ENCODE results near the gene PDSS2.
"Not testable (repeated sequence)": the region's sequence is repeated elsewhere in the genome, so short reads cannot be mapped to it uniquely, and the experiment has no call there.

Gene PDSS2

DNA sequence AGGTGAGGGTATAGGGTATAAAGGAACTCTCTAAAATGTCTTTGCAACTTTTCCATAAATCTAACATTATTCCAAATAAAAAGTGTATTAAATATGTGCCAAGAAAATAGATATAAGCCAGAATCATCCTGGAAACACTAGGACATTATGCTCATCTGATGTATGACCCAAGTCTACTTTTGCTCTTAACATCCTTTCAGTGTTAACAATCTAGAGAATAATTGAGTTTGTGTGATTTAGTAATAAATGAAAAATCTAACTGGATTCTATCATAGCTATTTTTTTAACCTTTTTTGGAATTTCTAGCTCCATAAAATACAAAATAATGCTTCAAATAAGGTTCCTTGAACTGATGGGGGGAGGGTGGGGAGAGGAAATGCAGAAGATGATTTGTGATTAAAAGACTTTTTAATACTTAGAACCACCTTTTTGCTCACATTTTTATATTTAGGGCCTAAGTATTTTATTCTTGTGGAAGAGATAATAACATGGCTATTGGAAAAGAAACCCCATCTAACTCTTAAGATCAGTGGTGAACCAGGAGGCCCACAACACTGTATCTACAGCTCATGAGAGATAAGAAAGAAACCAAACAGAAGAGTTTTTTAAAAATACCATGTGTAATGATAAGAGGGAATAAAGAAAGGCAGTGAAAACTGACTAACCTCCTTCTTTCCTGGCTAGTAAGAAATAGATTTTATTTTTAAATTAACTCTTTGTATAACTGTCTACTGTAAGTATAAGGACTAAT is 68.5 kb downstream of the PDSS2 start:
- Histone ChIP-seq H3K9me3 (ENCODE audit: insufficient read depth, low read depth, low read length) (peaks cover 24% of the 10 kb centered on the region; the same call in 1 of the 2 replicates), H3K9ac (ENCODE audit: low read depth, low read length) (no peak overlapping the region), H3K27ac (ENCODE audit: low read depth, low read length) (no peak overlapping the region), H3K4me3 (ENCODE audit: low read length) (no peak overlapping the region), H3K4me1 (ENCODE audit: insufficient read depth, low read length) (no peaks in the 10 kb centered on the region), H3K27me3 (ENCODE audit: insufficient read depth, low read length) (no peaks in the 10 kb centered on the region), H3K36me3 (ENCODE audit: insufficient read depth, low read length) (0 out of 2 replicates have a peak, but pooled peaks cover 5% of the 10 kb centered on the region)

DNA sequence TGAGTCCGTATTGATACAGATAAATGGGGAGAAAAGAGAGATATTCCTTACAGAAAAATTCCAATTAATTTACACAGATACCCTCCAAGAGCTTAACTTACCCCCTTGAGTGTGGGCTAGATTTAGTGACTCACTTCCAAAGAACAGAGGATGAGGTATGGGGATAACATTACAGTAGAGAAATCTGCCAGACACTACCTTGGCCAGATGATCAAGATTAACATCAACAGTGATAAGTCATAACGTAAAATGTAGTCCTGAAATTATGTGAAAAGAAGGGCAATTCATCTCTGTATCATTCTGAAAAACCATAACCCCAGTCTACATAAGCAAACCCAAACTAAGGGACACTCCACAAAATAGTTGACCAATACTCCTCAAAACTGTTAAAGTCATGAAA is 69.3 kb downstream of the PDSS2 start:
- Histone ChIP-seq H3K27me3 (ENCODE audit: insufficient read depth, low read length) (no peaks in the 10 kb centered on the region), H3K4me3 (ENCODE audit: low read length) (no peak overlapping the region), H3K36me3 (ENCODE audit: insufficient read depth, low read length) (0 out of 2 replicates have a peak, but pooled peaks cover 5% of the 10 kb centered on the region), H3K4me1 (ENCODE audit: insufficient read depth, low read length) (no peaks in the 10 kb centered on the region), H3K27ac (ENCODE audit: low read depth, low read length) (no peak overlapping the region), H3K9ac (ENCODE audit: low read depth, low read length) (no peak overlapping the region), H3K9me3 (ENCODE audit: insufficient read depth, low read depth, low read length) (peaks cover 18% of the 10 kb centered on the region; the same call in 1 of the 2 replicates)
- WGBS = no CpG with 5 or more reads among the region's 2 CpGs

GRCh38 chr6:107386904-107387303 is 72.5 kb downstream of the PDSS2 start:
- no peak overlapping the region for H3K4me3 ChIP-seq (ENCODE audit: low read length)
- WGBS = 93% methylated on average over 2 of the region's 2 CpGs
- no peaks in the 10 kb centered on the region for H3K27me3 ChIP-seq (ENCODE audit: insufficient read depth, low read length)
- H3K4me1 ChIP-seq (ENCODE audit: insufficient read depth, low read length) = no peaks in the 10 kb centered on the region
- H3K27ac ChIP-seq (ENCODE audit: low read depth, low read length) = no peak overlapping the region
- H3K9ac ChIP-seq (ENCODE audit: low read depth, low read length) = no peak overlapping the region
- no peaks in the 10 kb centered on the region for H3K9me3 ChIP-seq (ENCODE audit: insufficient read depth, low read depth, low read length)
- H3K36me3 ChIP-seq (ENCODE audit: insufficient read depth, low read length) = no peaks in the 10 kb centered on the region

DNA sequence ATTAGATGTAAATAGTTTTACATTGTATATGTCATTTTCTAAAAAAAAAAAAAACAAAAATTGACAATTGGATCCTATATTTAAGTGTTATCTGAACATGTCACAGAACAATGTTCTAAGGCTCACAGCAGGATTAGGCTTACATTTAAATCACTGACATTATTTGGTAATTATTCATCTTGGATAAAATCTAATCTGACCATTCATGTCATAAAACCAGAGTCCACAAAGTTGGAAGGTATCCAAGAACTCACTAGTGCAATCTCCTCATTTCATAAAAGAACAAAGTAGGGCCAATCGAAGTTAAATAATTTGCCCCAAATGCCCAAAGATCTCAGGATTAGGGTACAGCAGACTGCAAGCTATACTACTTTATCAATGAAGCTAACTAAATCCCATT is 73.0 kb downstream of the PDSS2 start:
- no peaks in the 10 kb centered on the region for H3K9me3 ChIP-seq (ENCODE audit: insufficient read depth, low read depth, low read length)
- H3K4me3 ChIP-seq (ENCODE audit: low read length) = no peak overlapping the region
- H3K27ac ChIP-seq (ENCODE audit: low read depth, low read length) = no peak overlapping the region
- H3K9ac ChIP-seq (ENCODE audit: low read depth, low read length) = no peak overlapping the region
- WGBS = 90% methylated on average over 1 of the region's 1 CpG
- H3K4me1 ChIP-seq (ENCODE audit: insufficient read depth, low read length) = no peaks in the 10 kb centered on the region
- H3K27me3 ChIP-seq (ENCODE audit: insufficient read depth, low read length) = no peaks in the 10 kb centered on the region
- H3K36me3 ChIP-seq (ENCODE audit: insufficient read depth, low read length) = no peaks in the 10 kb centered on the region

GRCh38 chr6:107383705-107384104 is 75.7 kb downstream of the PDSS2 start:
- Histone ChIP-seq H3K27me3 (ENCODE audit: insufficient read depth, low read length) (no peaks in the 10 kb centered on the region), H3K27ac (ENCODE audit: low read depth, low read length) (no peak overlapping the region), H3K4me1 (ENCODE audit: insufficient read depth, low read length) (no peaks in the 10 kb centered on the region), H3K9ac (ENCODE audit: low read depth, low read length) (no peak overlapping the region), H3K9me3 (ENCODE audit: insufficient read depth, low read depth, low read length) (peaks cover 5% of the 10 kb centered on the region; the same call in 1 of the 2 replicates), H3K36me3 (ENCODE audit: insufficient read depth, low read length) (no peaks in the 10 kb centered on the region), H3K4me3 (ENCODE audit: low read length) (no peak overlapping the region)

DNA sequence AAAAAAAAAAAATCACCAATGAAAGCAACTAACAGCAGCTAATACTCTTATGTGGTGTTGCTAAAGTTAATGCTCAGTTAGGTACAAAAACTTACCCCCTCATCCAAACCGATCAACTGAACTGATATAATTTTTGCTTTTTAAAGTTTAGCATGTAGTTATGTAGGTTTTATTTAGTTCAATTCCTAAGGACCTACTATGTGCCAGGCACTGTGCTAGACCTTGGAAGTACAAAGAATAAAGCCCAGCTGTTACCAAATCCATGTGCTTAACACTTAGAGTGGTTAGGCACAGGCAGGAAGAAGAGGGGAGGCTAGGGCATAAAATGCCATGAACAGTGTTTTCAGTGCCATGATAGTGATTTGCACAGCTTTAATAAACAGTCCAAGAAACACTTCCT is 85.1 kb downstream of the PDSS2 start:
- Histone ChIP-seq H3K36me3 (ENCODE audit: insufficient read depth, low read length) (no peaks in the 10 kb centered on the region), H3K9ac (ENCODE audit: low read depth, low read length) (no peak overlapping the region), H3K27ac (ENCODE audit: low read depth, low read length) (no peak overlapping the region), H3K4me1 (ENCODE audit: insufficient read depth, low read length) (no peaks in the 10 kb centered on the region), H3K27me3 (ENCODE audit: insufficient read depth, low read length) (no peaks in the 10 kb centered on the region), H3K4me3 (ENCODE audit: low read length) (no peak overlapping the region), H3K9me3 (ENCODE audit: insufficient read depth, low read depth, low read length) (peaks cover 9% of the 10 kb centered on the region; the same call in 1 of the 2 replicates)
- no CpG with 5 or more reads among the region's 1 CpG for WGBS

- Histone ChIP-seq H3K4me3 (ENCODE audit: low read length) (no peak overlapping the region), H3K9me3 (ENCODE audit: insufficient read depth, low read depth, low read length) (no peaks in the 10 kb centered on the region), H3K4me1 (ENCODE audit: insufficient read depth, low read length) (no peaks in the 10 kb centered on the region), H3K9ac (ENCODE audit: low read depth, low read length) (no peak overlapping the region), H3K27me3 (ENCODE audit: insufficient read depth, low read length) (no peaks in the 10 kb centered on the region), H3K27ac (ENCODE audit: low read depth, low read length) (no peak overlapping the region), H3K36me3 (ENCODE audit: insufficient read depth, low read length) (no peaks in the 10 kb centered on the region)
- WGBS = 88% methylated on average over 1 of the region's 1 CpG
Measured at GRCh38 chr6:107369493-107369892, 89.9 kb downstream of the PDSS2 start.

DNA sequence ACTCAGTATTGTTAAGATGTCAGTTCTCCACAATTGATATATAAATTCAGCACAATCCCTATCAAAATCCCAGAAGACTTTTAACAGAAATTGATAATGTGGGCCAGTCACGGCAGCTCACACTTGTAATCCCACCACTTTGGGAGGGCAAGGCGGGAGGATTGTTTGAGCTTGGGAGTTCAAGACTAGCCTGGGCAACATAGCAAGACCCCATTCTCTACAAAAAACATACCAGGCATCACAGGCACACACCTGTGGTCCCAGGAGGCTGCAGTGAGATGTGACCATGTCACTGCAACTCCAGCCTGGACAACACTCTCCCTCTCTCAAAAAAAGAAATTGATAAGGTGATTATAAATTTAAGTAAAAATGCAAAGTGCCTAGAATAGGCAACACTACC is 90.9 kb downstream of the PDSS2 start:
- Histone ChIP-seq H3K27ac (ENCODE audit: low read depth, low read length) (no peak overlapping the region), H3K9me3 (ENCODE audit: insufficient read depth, low read depth, low read length) (no peaks in the 10 kb centered on the region), H3K4me1 (ENCODE audit: insufficient read depth, low read length) (no peaks in the 10 kb centered on the region), H3K27me3 (ENCODE audit: insufficient read depth, low read length) (no peaks in the 10 kb centered on the region), H3K4me3 (ENCODE audit: low read length) (no peak overlapping the region), H3K36me3 (ENCODE audit: insufficient read depth, low read length) (no peaks in the 10 kb centered on the region), H3K9ac (ENCODE audit: low read depth, low read length) (no peak overlapping the region)
- 100% methylated on average over 2 of the region's 2 CpGs for WGBS

DNA sequence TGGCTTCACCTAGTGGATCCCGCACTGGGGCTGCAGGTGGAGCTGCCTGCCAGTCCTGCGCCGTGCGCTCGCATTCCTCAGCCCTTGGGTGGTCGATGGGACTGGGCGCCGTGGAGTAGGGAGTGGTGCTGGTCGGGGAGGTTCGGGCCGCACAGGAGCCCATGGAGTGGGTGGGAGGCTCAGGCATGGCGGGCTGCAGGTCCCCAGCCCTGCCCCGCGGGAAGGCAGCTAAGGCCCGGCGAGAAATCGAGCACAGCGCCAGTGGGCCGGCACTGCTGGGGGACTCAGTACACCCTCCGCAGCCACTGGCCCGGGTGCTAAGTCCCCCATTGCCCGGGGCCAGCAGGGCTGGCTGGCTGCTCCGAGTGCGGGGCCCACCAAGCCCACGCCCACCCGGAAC is 95.2 kb downstream of the PDSS2 start:
- H3K4me1 ChIP-seq (ENCODE audit: insufficient read depth, low read length); H3K27ac ChIP-seq (ENCODE audit: low read depth, low read length); H3K9ac ChIP-seq (ENCODE audit: low read depth, low read length); H3K36me3 ChIP-seq (ENCODE audit: insufficient read depth, low read length); H3K27me3 ChIP-seq (ENCODE audit: insufficient read depth, low read length); H3K9me3 ChIP-seq (ENCODE audit: insufficient read depth, low read depth, low read length); H3K4me3 ChIP-seq (ENCODE audit: low read length): not testable (repeated sequence)
- WGBS = 98% methylated on average over 16 of the region's 26 CpGs

GRCh38 chr6:107361753-107362604 is 97.4 kb downstream of the PDSS2 start:
- 77% methylated on average over 4 of the region's 5 CpGs for WGBS
- no peak overlapping the region for H3K9ac ChIP-seq (ENCODE audit: low read depth, low read length)

GRCh38 chr6:107360476-107360875 is 98.9 kb downstream of the PDSS2 start:
- 89% methylated on average over 1 of the region's 2 CpGs for WGBS
- no peak overlapping the region for H3K9ac ChIP-seq (ENCODE audit: low read depth, low read length)
- no peak overlapping the region for H3K27ac ChIP-seq (ENCODE audit: low read depth, low read length)
- no peaks in the 10 kb centered on the region for H3K9me3 ChIP-seq (ENCODE audit: insufficient read depth, low read depth, low read length)
- no peaks in the 10 kb centered on the region for H3K36me3 ChIP-seq (ENCODE audit: insufficient read depth, low read length)
- no peaks in the 10 kb centered on the region for H3K27me3 ChIP-seq (ENCODE audit: insufficient read depth, low read length)
- no peak overlapping the region for H3K4me3 ChIP-seq (ENCODE audit: low read length)
- peaks cover 9% of the 10 kb centered on the region for H3K4me1 ChIP-seq (ENCODE audit: insufficient read depth, low read length)

More at GRCh38 chr6:107361753-107362604, 97.4 kb downstream of the PDSS2 start:
- H3K27ac ChIP-seq (ENCODE audit: low read depth, low read length) = no peak overlapping the region
- no peaks in the 10 kb centered on the region for H3K9me3 ChIP-seq (ENCODE audit: insufficient read depth, low read depth, low read length)
- H3K4me3 ChIP-seq (ENCODE audit: low read length) = no peak overlapping the region
- H3K4me1 ChIP-seq (ENCODE audit: insufficient read depth, low read length) = peaks cover 9% of the 10 kb centered on the region
- no peaks in the 10 kb centered on the region for H3K36me3 ChIP-seq (ENCODE audit: insufficient read depth, low read length)
- H3K27me3 ChIP-seq (ENCODE audit: insufficient read depth, low read length) = no peaks in the 10 kb centered on the region

All from HUES64 (cell line).